Endothelial cell of umbilical vein (primary cell): Measurements from ENCODE around the gene DGCR6L.
"Not testable (repeated sequence)": the region's sequence is repeated elsewhere in the genome, so short reads cannot be mapped to it uniquely, and the experiment has no call there.

Source experiments
- CTCF ChIP-seq, 2 donors: IDR thresholded peaks; 1 replicate in 1 of 2; 2 replicates in 1 of 2; pipeline ENCODE4 v1.5.1; 2011; ENCODE audit warnings: low read length in 2 of 2, mild to moderate bottlenecking in 2 of 2, moderate library complexity in 2 of 2, control low read depth in 1 of 2, inconsistent platforms in 1 of 2, low read depth in 1 of 2; ENCODE audit not compliant: insufficient read depth in 1 of 2; ENCODE audit errors: extremely low read depth in 1 of 2
- EZH2 ChIP-seq: IDR thresholded peaks from 2 replicates; pipeline ENCODE4 v1.6.1; 2012; ENCODE audit warnings: borderline replicate concordance, low read depth, mild to moderate bottlenecking, moderate library complexity, low read length, inconsistent platforms; ENCODE audit not compliant: severe bottlenecking
- FOS ChIP-seq: IDR thresholded peaks from 2 replicates; pipeline ENCODE4 v1.6.1; 2011; ENCODE audit warnings: mild to moderate bottlenecking, low read length, moderate library complexity, borderline replicate concordance; ENCODE audit not compliant: insufficient read depth
- GATA2 ChIP-seq: IDR thresholded peaks from 2 replicates; pipeline ENCODE4 v1.7.0; 2011; ENCODE audit warnings: low read depth, mild to moderate bottlenecking, moderate library complexity, mixed read lengths, low read length; ENCODE audit not compliant: insufficient read length, insufficient read depth
- JUN ChIP-seq: IDR thresholded peaks from 2 replicates; pipeline ENCODE4 v1.6.1; 2011; ENCODE audit warnings: borderline replicate concordance, low read depth; ENCODE audit not compliant: insufficient read length, insufficient read depth
- MAX ChIP-seq: IDR thresholded peaks from 2 replicates; pipeline ENCODE4 v1.6.1; 2011; ENCODE audit not compliant: insufficient read depth, insufficient read length
- MYC ChIP-seq: IDR thresholded peaks from one replicate; pipeline ENCODE4 v1.6.1; 2011; ENCODE audit warnings: mild to moderate bottlenecking, low read depth, low read length
- POLR2A ChIP-seq: IDR thresholded peaks from 2 replicates; pipeline ENCODE4 v1.6.1; 2012; ENCODE audit warnings: low read depth, mild to moderate bottlenecking, control low read depth, low read length
- POLR2AphosphoS5 ChIP-seq: IDR thresholded peaks from 2 replicates; pipeline ENCODE4 v1.6.1; 2012; ENCODE audit warnings: low read depth, mild to moderate bottlenecking, control low read depth, low read length, moderate library complexity; ENCODE audit not compliant: insufficient read depth

- TF ChIP-seq CTCF (IDR thresholded peaks at IDR 0.05; ENCODE audit: extremely low read depth in 1 of 2, insufficient read depth in 1 of 2, low read depth in 1 of 2, low read length in 2 of 2); MYC; POLR2AphosphoS5; POLR2A; EZH2; GATA2; MAX; JUN; FOS: not testable (repeated sequence)
Observed at GRCh38 chr22:20269673-20270072, 50.2 kb downstream of the DGCR6L start.
